Ovary (tissue), 9 donors: ENCODE data around the gene CLRN2. TPM values are rescaled to one million over a fixed set of nuclear protein-coding genes. Genes with fewer than 3 reads are reported as not detected.

ENCODE experiments used
- DNase-seq, 5 donors: peaks; one replicate each; pipeline ENCODE4 v3.0.0-alpha.2; 2019 to 2020
- H3K27ac ChIP-seq, 2 donors: fragments of 200-600 bp; one replicate each; pipeline versions ENCODE4 v1.5.1 to v1.8.0; 2019 to 2022
- H3K27me3 ChIP-seq: fragments of 200-600 bp; one replicate; pipeline ENCODE4 v1.8.0; 2022
- H3K36me3 ChIP-seq: fragments of 200-600 bp; sonication (generic); one replicate; pipeline ENCODE4 v1.5.1; 2019
- H3K4me1 ChIP-seq: one replicate; pipeline ENCODE4 v1.8.1; 2013; ENCODE audit warnings: mild to moderate bottlenecking, moderate library complexity; ENCODE audit not compliant: insufficient read depth
- H3K4me3 ChIP-seq: fragments of 200-600 bp; sonication (generic); one replicate; pipeline ENCODE4 v1.5.1; 2017
- H3K9me3 ChIP-seq, 2 donors: fragments of 200-600 bp in 1 of 2; sonication (generic) in 1 of 2; one replicate each; pipeline versions ENCODE4 v1.5.1 to v1.8.1; 2013 to 2019; ENCODE audit warnings: mild to moderate bottlenecking in 1 of 2, moderate library complexity in 1 of 2
- CTCF ChIP-seq, 3 donors: fragments of 450-650 bp in 2 of 3; fragments of 200-600 bp in 1 of 3; IDR thresholded peaks; one replicate each; pipeline versions ENCODE4 v1.5.1 to v1.8.0; 2016 to 2022; ENCODE audit warnings: antibody characterized with exemption in 3 of 3, mild to moderate bottlenecking in 1 of 3
- EP300 ChIP-seq: sonication (generic); formaldehyde crosslinking; IDR thresholded peaks from one replicate; pipeline ENCODE4 v1.6.1; 2017; ENCODE audit warnings: antibody characterized with exemption
- POLR2A ChIP-seq: fragments of 450-650 bp; IDR thresholded peaks from one replicate; pipeline ENCODE4 v1.6.1; 2017; ENCODE audit warnings: antibody characterized with exemption, mild to moderate bottlenecking, moderate library complexity
- WGBS, 3 donors: extraction: QIAGEN DNeasy Blood & Tissue Kit in 1 of 3; methylation state at CpG; one replicate each; pipeline versions ENCODE4 v1.1.5 to v1.1.7; 2013 to 2017; 5-methylcytosine and 5-hydroxymethylcytosine counted together
- intact Hi-C, 4 donors: fragments of 100-400 bp; cut with DNase I; formaldehyde crosslinking; loops; one replicate each; pipeline versions ENCODE4 v1.11.0 to v1.15.1; 2022 to 2023
- polyA plus RNA-seq, 2 donors: library from polyadenylated mRNA; stranded (reverse); fragments of 200-250 nt in 1 of 2; fragments of 350-450 nt in 1 of 2; fragmentation: Illumina TruSeq in 1 of 2; extraction: RNeasy Lipid Tissue Mini Kit (QIAGEN cat#74804) in 1 of 2; gene quantifications; one replicate each; pipeline ENCODE4 v1.2.3, GENCODE V29; 2013 to 2014
- total RNA-seq, 7 donors: library from RNA; depleted of rRNA in 2 of 7; stranded (reverse); fragments of >200 nt in 2 of 7; fragmentation: NEBNext Ultra II Directional in 3 of 7; extraction: Animal tissue kit (Norgen Biotek cat#: 25700) in 3 of 7; gene quantifications; one replicate each; pipeline versions ENCODE4 v1.1.0 to v1.2.4, GENCODE V29; 2016 to 2023
- donor health status: DM: no; HTN: no; CAD: no; lungs with moderate emphysema.
- donor health status: DM: no; HTN: no; CAD: no.
- donor health status: Bipolar disorder and iron deficiency.
- donor health status: DM: yes; HTN: yes; CAD: no.
- donor health status: DM: no; HTN: no; CAD: no.
- donor health status: DM: yes; HTN: yes; CAD: no.

CLRN2 gene
- total and polyA plus RNA-seq, 9 donors: not detected

GRCh38 chr4:17550549-17550948 is 35.6 kb downstream of the CLRN2 start:
- Histone ChIP-seq H3K4me1 (no peaks in the 10 kb centered on the region), H3K4me3 (no peak overlapping the region), H3K27ac (no peak overlapping the region), H3K9me3 (no peaks in the 10 kb centered on the region), H3K36me3 (no peaks in the 10 kb centered on the region), H3K27me3 (no peaks in the 10 kb centered on the region)
- intact Hi-C loops: loop anchor here in 1 of 4 donors (10.0 kb wide), 1 partner anchor 1044 kb away; no protein-coding TSS in a partner anchor
- TF ChIP-seq EP300 (no peak), POLR2A (no peak), CTCF (IDR thresholded peaks at IDR 0.05) (no peak)
- 85 to 88% (median 87%) methylated on average over 3 of the region's 3 CpGs for WGBS, 3 donors
- no peak for DNase-seq

- no peaks in the 10 kb centered on the region for H3K36me3 ChIP-seq
- H3K27ac ChIP-seq: no peak overlapping the region
- intact Hi-C loops: loop anchor here in 1 of 4 donors (10.0 kb wide), 1 partner anchor 1042 kb away; no protein-coding TSS in a partner anchor
- no peaks in the 10 kb centered on the region for H3K4me1 ChIP-seq
- H3K4me3 ChIP-seq: no peak overlapping the region
- WGBS, 3 donors: 25 to 42% (median 30%) methylated on average over 5 of the region's 5 CpGs
- no peaks in the 10 kb centered on the region for H3K9me3 ChIP-seq
- DNase-seq: no peak
- no peaks in the 10 kb centered on the region for H3K27me3 ChIP-seq
- TF ChIP-seq EP300: no peak
- TF ChIP-seq POLR2A: no peak
- TF ChIP-seq CTCF (IDR thresholded peaks at IDR 0.05): no peak
Observed at GRCh38 chr4:17552427-17552826, 37.5 kb downstream of the CLRN2 start.

GRCh38 chr4:17554568-17554967 is 39.6 kb downstream of the CLRN2 start:
- no peak for DNase-seq
- H3K27ac ChIP-seq: no peak overlapping the region
- no peaks in the 10 kb centered on the region for H3K9me3 ChIP-seq
- H3K4me3 ChIP-seq: no peak overlapping the region
- 65 to 75% (median 75%) methylated on average over 4 of the region's 4 CpGs for WGBS, 3 donors
- H3K4me1 ChIP-seq: no peaks in the 10 kb centered on the region
- no peaks in the 10 kb centered on the region for H3K36me3 ChIP-seq
- H3K27me3 ChIP-seq: no peaks in the 10 kb centered on the region
- intact Hi-C loops: loop anchor here in 1 of 4 donors (10.0 kb wide), 1 partner anchor 1040 kb away; no protein-coding TSS in a partner anchor
- TF ChIP-seq EP300 (no peak), CTCF (IDR thresholded peaks at IDR 0.05) (no peak), POLR2A (no peak)

GRCh38 chr4:17556498-17556897 is 41.5 kb downstream of the CLRN2 start:
- intact Hi-C loops: loop anchor here in 1 of 4 donors (10.0 kb wide), 1 partner anchor 1038 kb away; no protein-coding TSS in a partner anchor
- Histone ChIP-seq H3K4me1 (no peaks in the 10 kb centered on the region), H3K27ac (no peak overlapping the region), H3K36me3 (no peaks in the 10 kb centered on the region), H3K4me3 (no peak overlapping the region), H3K27me3 (no peaks in the 10 kb centered on the region), H3K9me3 (no peaks in the 10 kb centered on the region)
- DNase-seq: no peak
- no peak for TF ChIP-seq CTCF (IDR thresholded peaks at IDR 0.05)
- no peak for TF ChIP-seq EP300
- TF ChIP-seq POLR2A: no peak
